GM12872 (cell line): ENCODE data around the gene AURKA.

Experiments used
- CTCF ChIP-seq: IDR thresholded peaks from 3 replicates; pipeline ENCODE4 v1.5.1; 2011; ENCODE audit warnings: low read depth, mild to moderate bottlenecking, low read length, moderate library complexity; ENCODE audit not compliant: insufficient read depth

Gene AURKA

GRCh38 chr20:56422076-56422823 lies 30.2 kb upstream of the AURKA start:
- TF ChIP-seq CTCF, result no peak

GRCh38 chr20:56420940-56421688 lies 29.1 kb upstream of the AURKA start:
- TF ChIP-seq CTCF, result no peak

GRCh38 chr20:56420028-56420427 lies 28.0 kb upstream of the AURKA start:
- TF ChIP-seq CTCF, result no peak

- TF ChIP-seq CTCF, result no peak
Measured at GRCh38 chr20:56418385-56418861, 26.4 kb upstream of the AURKA start.

- TF ChIP-seq CTCF, result no peak
Measured at GRCh38 chr20:56417911-56418310, 25.9 kb upstream of the AURKA start.

GRCh38 chr20:56417402-56417801 lies 25.4 kb upstream of the AURKA start:
- no peak for TF ChIP-seq CTCF

- TF ChIP-seq CTCF, result no peak
Measured at GRCh38 chr20:56414842-56415765, 23.1 kb upstream of the AURKA start.
